RWPE1 (cell line): ENCODE results near the gene TUBA8.

Source experiments
- CTCF ChIA-PET: fragments of 350-600 bp; sonication (Branson Sonifier 250); formaldehyde crosslinking; extraction: SDS; loops from one replicate; lab custom pipeline; 2021; lab: Yijun Ruan, JAX
- POLR2A ChIA-PET: fragments of 400-600 bp; formaldehyde crosslinking; extraction: SDS; loops from one replicate; lab custom pipeline; 2020; ENCODE audit warnings: antibody characterized with exemption; ENCODE audit not compliant: low non-redundant PET; lab: Yijun Ruan, JAX
- DNase-seq: peaks from one replicate; pipeline ENCODE4 v3.0.0; 2012; ENCODE audit warnings: low spot score
- H3K27ac ChIP-seq: fragments of 450-650 bp; 2 replicates; pipeline ENCODE4 v1.5.1; 2017
- CTCF ChIP-seq: fragments of 450-650 bp; conservative IDR thresholded peaks from 2 replicates; pipeline ENCODE4 v1.5.1; 2017; ENCODE audit warnings: low read depth, mild to moderate bottlenecking

TUBA8 gene

DNA sequence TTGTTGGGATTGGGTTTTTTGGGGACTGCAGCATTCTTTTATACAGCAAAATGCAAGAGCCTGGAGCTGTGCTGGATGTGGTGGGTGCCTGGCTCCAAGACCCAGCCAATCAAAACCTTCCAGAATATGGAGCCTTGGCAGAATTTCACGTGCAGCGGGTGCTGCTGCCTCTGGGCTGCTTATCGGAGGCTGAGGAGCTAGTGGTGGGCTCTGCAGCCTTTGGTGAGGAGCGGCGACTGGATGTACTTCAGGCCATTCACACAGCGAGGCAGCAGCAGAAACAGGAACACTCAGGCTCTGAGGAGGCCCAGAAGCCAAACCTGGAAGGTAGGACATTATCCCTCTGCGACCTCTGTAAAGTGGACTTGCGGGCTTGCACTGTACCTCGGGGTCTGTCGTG is 27.2 kb upstream of the TUBA8 start:
- DNase-seq, result no peak
- no peak for TF ChIP-seq CTCF
- H3K27ac ChIP-seq, result no peak overlapping the region
- ChIA-PET CTCF (no interaction called here), POLR2A (no interaction called here)

GRCh38 chr22:18085188-18085587 is 25.4 kb upstream of the TUBA8 start:
- TF ChIP-seq CTCF, result no peak
- no peak for DNase-seq
- ChIA-PET CTCF (no interaction called here), POLR2A (no interaction called here)
- peak overlapping the region; percentile 51 for H3K27ac ChIP-seq

- ChIA-PET POLR2A (no interaction called here), CTCF (no interaction called here)
- H3K27ac ChIP-seq, result no peak overlapping the region
- TF ChIP-seq CTCF, result no peak
- DNase-seq, result no peak
These were observed 23.2 kb upstream of the TUBA8 start for GRCh38 chr22:18087350-18087855.

DNA sequence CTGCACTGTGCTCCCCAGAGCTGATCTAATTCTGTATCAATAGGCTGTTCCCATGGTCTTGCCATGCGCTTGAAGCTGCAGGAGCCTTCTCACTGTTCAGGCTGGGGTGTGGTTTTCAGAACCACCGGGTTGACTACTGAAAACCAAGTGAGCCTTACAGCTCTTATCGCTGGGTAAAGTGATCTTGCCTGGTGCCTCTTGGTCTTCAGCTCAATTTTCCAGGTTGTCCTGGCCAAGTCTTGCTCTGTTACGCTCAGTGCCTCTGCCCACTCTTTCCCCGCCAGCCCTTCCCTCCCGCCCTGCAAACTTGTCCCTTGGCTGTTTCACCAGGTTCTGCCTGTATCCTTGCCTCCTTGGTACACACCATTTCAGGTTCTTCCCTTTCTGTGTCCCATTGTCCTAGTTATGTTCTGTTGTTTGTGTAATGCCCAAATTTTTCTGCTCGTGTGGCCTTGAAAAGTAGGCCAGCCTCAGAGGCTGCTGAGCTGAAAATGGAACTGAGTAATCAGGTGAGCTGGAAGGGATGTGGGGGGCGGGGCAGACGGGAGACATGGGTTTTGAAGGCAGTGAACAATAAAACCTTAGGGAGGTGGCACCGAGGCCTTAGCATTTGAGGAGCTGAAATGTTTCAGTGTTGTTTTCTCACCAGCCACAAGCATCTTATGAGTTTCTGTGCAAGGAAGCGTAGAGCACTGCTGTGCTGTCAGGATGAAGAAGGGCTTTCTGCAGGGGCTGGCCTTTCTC is 21.6 kb upstream of the TUBA8 start:
- peak overlapping the region; percentile 31 for H3K27ac ChIP-seq
- POLR2A ChIA-PET, result no interaction called here
- CTCF ChIA-PET, result no interaction called here
- TF ChIP-seq CTCF, result no peak
- DNase-seq, result no peak

DNA sequence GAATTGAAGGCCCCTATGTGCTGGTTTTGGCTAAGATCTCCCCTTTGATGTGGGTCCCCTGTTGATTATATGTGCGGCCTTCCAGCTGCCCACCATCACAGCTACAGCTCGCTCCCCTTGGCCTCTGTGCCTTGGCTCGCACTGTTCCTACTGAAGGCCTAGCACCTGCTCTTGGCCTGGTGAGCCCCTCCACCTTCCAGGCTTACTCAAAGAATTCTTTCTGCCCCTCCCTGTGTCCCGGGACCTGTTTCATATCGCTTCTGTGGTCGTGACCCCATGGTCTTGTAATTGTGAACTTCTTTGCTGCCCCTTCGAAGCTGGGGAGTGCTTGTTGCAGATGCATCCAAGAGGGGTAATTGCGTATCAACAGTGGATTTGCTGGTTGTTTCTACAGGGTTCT is 20.3 kb upstream of the TUBA8 start:
- TF ChIP-seq CTCF, result no peak
- POLR2A ChIA-PET, result no interaction called here
- DNase-seq, result no peak
- CTCF ChIA-PET, result interaction anchor here (0.7 kb wide), 1 partner anchor 240 kb away, joined by 3 read pairs; no protein-coding TSS in a partner anchor
- peak overlapping the region; percentile 81; the same call in 1 of the 2 replicates for H3K27ac ChIP-seq

GRCh38 chr22:18091478-18091877 is 19.1 kb upstream of the TUBA8 start:
- POLR2A ChIA-PET, result no interaction called here
- H3K27ac ChIP-seq, result peak overlapping the region; percentile 81
- CTCF ChIA-PET, result no interaction called here
- no peak for TF ChIP-seq CTCF
- no peak for DNase-seq
